ENCODE measurements around the gene HCFC1R1.
"Not testable (repeated sequence)": the region's sequence is repeated elsewhere in the genome, so short reads cannot be mapped to it uniquely, and the experiment has no call there.

DNA sequence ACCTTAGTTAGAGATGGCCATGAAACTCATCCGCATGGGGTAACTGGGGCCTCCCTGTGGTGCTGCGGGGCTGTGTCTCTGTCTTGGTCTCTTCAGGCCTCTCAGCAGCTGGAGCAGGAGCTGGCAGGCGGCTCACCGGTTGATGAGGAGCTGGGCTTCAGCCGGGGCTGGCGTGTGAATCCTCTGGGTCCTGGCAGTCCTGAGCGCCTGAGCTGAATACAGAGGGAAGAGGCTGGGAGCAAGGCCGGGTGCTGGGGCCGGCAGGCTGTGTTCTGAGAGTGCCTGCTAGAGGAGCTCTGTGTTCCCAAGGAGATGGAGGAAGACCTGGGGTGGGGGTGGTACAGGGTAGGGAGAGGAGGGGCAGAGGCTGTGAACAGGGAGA, 32.0 kb upstream of the HCFC1R1 start:
- TF ChIP-seq, protein P1, sequence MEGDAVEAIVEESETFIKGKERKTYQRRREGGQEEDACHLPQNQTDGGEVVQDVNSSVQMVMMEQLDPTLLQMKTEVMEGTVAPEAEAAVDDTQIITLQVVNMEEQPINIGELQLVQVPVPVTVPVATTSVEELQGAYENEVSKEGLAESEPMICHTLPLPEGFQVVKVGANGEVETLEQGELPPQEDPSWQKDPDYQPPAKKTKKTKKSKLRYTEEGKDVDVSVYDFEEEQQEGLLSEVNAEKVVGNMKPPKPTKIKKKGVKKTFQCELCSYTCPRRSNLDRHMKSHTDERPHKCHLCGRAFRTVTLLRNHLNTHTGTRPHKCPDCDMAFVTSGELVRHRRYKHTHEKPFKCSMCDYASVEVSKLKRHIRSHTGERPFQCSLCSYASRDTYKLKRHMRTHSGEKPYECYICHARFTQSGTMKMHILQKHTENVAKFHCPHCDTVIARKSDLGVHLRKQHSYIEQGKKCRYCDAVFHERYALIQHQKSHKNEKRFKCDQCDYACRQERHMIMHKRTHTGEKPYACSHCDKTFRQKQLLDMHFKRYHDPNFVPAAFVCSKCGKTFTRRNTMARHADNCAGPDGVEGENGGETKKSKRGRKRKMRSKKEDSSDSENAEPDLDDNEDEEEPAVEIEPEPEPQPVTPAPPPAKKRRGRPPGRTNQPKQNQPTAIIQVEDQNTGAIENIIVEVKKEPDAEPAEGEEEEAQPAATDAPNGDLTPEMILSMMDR (IDR thresholded peaks at IDR 0.05 in 4 of 5, conservative IDR thresholded peaks at IDR 0.05 in 1 of 5), result not testable (repeated sequence)
- not testable (repeated sequence) for TF ChIP-seq POLR2A (IDR thresholded peaks at IDR 0.05)

Measured in gastrocnemius medialis (tissue), 4 donors.